NT2/D1 (cell line): Measurements from ENCODE around the gene FBXO39.

Source experiments
- SUZ12 ChIP-seq: IDR thresholded peaks from 2 replicates; pipeline ENCODE4 v1.6.1; 2011; ENCODE audit not compliant: insufficient read length, insufficient read depth; ENCODE audit errors: extremely low read depth
- ZNF274 ChIP-seq: IDR thresholded peaks from 2 replicates; pipeline ENCODE4 v1.6.1; 2011; ENCODE audit warnings: mild to moderate bottlenecking, low read depth, low read length

DNA sequence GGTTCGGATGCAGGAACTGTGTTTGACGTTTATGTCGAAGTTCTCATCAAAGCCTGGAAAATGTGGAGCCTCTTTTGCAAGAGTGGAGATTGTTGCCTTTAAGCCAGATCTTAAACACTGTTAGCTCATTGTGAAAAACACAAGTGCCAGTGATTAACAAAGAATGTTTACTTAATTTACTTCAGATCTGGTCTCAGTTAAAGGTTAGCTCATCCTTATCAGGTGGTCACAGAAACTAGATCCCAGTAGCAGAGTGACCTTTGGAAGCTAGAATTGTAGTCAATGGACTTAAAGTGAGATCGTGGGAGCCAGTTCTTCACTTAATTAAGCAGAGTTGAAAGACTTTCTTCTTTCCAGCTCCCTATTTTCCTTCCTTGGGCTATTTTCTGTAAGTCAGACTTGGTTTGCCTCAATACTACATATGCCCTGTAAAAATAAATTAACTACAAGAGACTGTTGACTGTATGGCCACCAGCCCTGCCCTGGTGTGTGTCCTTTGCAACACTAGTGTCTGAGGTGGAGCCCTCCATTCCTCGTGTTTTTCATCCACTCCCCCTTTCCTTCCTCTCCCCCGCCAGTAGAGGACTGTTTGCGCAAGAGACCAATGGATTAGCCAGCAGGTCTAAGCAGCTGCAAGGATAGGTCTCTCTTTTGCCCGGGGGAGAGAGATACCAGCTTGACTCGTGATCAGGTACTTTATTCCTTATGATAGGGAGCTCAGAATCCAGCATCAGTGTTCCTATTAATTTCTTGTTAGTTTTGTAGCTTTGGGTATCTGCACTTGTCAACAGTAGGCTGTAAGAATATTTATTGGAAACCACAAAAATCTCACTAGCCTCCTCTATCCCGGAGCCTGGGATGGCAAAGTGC lies 20.2 kb downstream of the FBXO39 start:
- no peak for TF ChIP-seq SUZ12
- no peak for TF ChIP-seq ZNF274
